ENCODE measurements around the gene RNASEL.

Gene RNASEL

GRCh38 chr1:182600036-182600713, 11.1 kb upstream of the RNASEL start:
- H3K27me3 ChIP-seq (ENCODE audit: insufficient read depth, low read length): peaks cover 11% of the 10 kb centered on the region; the same call in 1 of the 2 replicates
- H2AFZ ChIP-seq (ENCODE audit: low read length, unreplicated experiment): no peak overlapping the region
- no peak overlapping the region for H3K27ac ChIP-seq (ENCODE audit: low read depth, low read length)
- no peaks in the 10 kb centered on the region for H3K36me3 ChIP-seq (ENCODE audit: insufficient read depth, low read length)
- H3K4me3 ChIP-seq (ENCODE audit: low read depth, low read length): no peak overlapping the region
- peaks cover 6% of the 10 kb centered on the region for H3K4me1 ChIP-seq (ENCODE audit: control insufficient read depth, insufficient read depth, low read length, unreplicated experiment)
- no peaks in the 10 kb centered on the region for H3K79me2 ChIP-seq (ENCODE audit: control insufficient read depth, insufficient read depth, low read length, unreplicated experiment)

GRCh38 chr1:182599339-182599738, 10.3 kb upstream of the RNASEL start:
- peaks cover 6% of the 10 kb centered on the region for H3K4me1 ChIP-seq (ENCODE audit: control insufficient read depth, insufficient read depth, low read length, unreplicated experiment)
- H3K4me3 ChIP-seq (ENCODE audit: low read depth, low read length): no peak overlapping the region
- H3K27ac ChIP-seq (ENCODE audit: low read depth, low read length): no peak overlapping the region
- no peaks in the 10 kb centered on the region for H3K36me3 ChIP-seq (ENCODE audit: insufficient read depth, low read length)
- peaks cover 11% of the 10 kb centered on the region; the same call in 1 of the 2 replicates for H3K27me3 ChIP-seq (ENCODE audit: insufficient read depth, low read length)
- no peak overlapping the region for H2AFZ ChIP-seq (ENCODE audit: low read length, unreplicated experiment)
- no peaks in the 10 kb centered on the region for H3K79me2 ChIP-seq (ENCODE audit: control insufficient read depth, insufficient read depth, low read length, unreplicated experiment)

GRCh38 chr1:182598296-182598695, 9.2 kb upstream of the RNASEL start:
- H3K4me1 ChIP-seq (ENCODE audit: control insufficient read depth, insufficient read depth, low read length, unreplicated experiment): peaks cover 2% of the 10 kb centered on the region
- no peak overlapping the region for H3K27ac ChIP-seq (ENCODE audit: low read depth, low read length)
- peaks cover 6% of the 10 kb centered on the region; the same call in 1 of the 2 replicates for H3K27me3 ChIP-seq (ENCODE audit: insufficient read depth, low read length)
- no peak overlapping the region for H2AFZ ChIP-seq (ENCODE audit: low read length, unreplicated experiment)
- no peaks in the 10 kb centered on the region for H3K36me3 ChIP-seq (ENCODE audit: insufficient read depth, low read length)
- no peak overlapping the region for H3K4me3 ChIP-seq (ENCODE audit: low read depth, low read length)
- H3K79me2 ChIP-seq (ENCODE audit: control insufficient read depth, insufficient read depth, low read length, unreplicated experiment): no peaks in the 10 kb centered on the region

- Histone ChIP-seq H2AFZ (ENCODE audit: low read length, unreplicated experiment) (no peak overlapping the region), H3K36me3 (ENCODE audit: insufficient read depth, low read length) (no peaks in the 10 kb centered on the region), H3K4me3 (ENCODE audit: low read depth, low read length) (no peak overlapping the region), H3K27me3 (ENCODE audit: insufficient read depth, low read length) (no peaks in the 10 kb centered on the region), H3K79me2 (ENCODE audit: control insufficient read depth, insufficient read depth, low read length, unreplicated experiment) (no peaks in the 10 kb centered on the region), H3K4me1 (ENCODE audit: control insufficient read depth, insufficient read depth, low read length, unreplicated experiment) (no peaks in the 10 kb centered on the region), H3K27ac (ENCODE audit: low read depth, low read length) (no peak overlapping the region)
These were observed 7.9 kb upstream of the RNASEL start for GRCh38 chr1:182596934-182597333.

GRCh38 chr1:182595641-182596240, 6.7 kb upstream of the RNASEL start:
- Histone ChIP-seq H3K27me3 (ENCODE audit: insufficient read depth, low read length) (no peaks in the 10 kb centered on the region), H3K79me2 (ENCODE audit: control insufficient read depth, insufficient read depth, low read length, unreplicated experiment) (no peaks in the 10 kb centered on the region), H2AFZ (ENCODE audit: low read length, unreplicated experiment) (no peak overlapping the region), H3K36me3 (ENCODE audit: insufficient read depth, low read length) (no peaks in the 10 kb centered on the region), H3K27ac (ENCODE audit: low read depth, low read length) (no peak overlapping the region), H3K4me1 (ENCODE audit: control insufficient read depth, insufficient read depth, low read length, unreplicated experiment) (no peaks in the 10 kb centered on the region), H3K4me3 (ENCODE audit: low read depth, low read length) (no peak overlapping the region)

- Histone ChIP-seq H3K27me3 (ENCODE audit: insufficient read depth, low read length) (no peaks in the 10 kb centered on the region), H3K27ac (ENCODE audit: low read depth, low read length) (no peak overlapping the region), H2AFZ (ENCODE audit: low read length, unreplicated experiment) (no peak overlapping the region), H3K79me2 (ENCODE audit: control insufficient read depth, insufficient read depth, low read length, unreplicated experiment) (no peaks in the 10 kb centered on the region), H3K36me3 (ENCODE audit: insufficient read depth, low read length) (peaks cover 3% of the 10 kb centered on the region; the same call in 1 of the 2 replicates), H3K4me1 (ENCODE audit: control insufficient read depth, insufficient read depth, low read length, unreplicated experiment) (peaks cover 5% of the 10 kb centered on the region), H3K4me3 (ENCODE audit: low read depth, low read length) (no peak overlapping the region)
These were observed 875 bp upstream of the RNASEL start for GRCh38 chr1:182589931-182590330.

GRCh38 chr1:182589520-182589919, 464 bp upstream of the RNASEL start:
- H3K4me1 ChIP-seq (ENCODE audit: control insufficient read depth, insufficient read depth, low read length, unreplicated experiment): peaks cover 5% of the 10 kb centered on the region
- H3K4me3 ChIP-seq (ENCODE audit: low read depth, low read length): peak overlapping the region; percentile 77
- no peaks in the 10 kb centered on the region for H3K79me2 ChIP-seq (ENCODE audit: control insufficient read depth, insufficient read depth, low read length, unreplicated experiment)
- H2AFZ ChIP-seq (ENCODE audit: low read length, unreplicated experiment): peak overlapping the region; percentile 91
- peaks cover 3% of the 10 kb centered on the region; the same call in 1 of the 2 replicates for H3K36me3 ChIP-seq (ENCODE audit: insufficient read depth, low read length)
- H3K27ac ChIP-seq (ENCODE audit: low read depth, low read length): no peak overlapping the region
- no peaks in the 10 kb centered on the region for H3K27me3 ChIP-seq (ENCODE audit: insufficient read depth, low read length)

GRCh38 chr1:182587666-182588499, 1.2 kb downstream of the RNASEL start:
- Histone ChIP-seq H3K27me3 (ENCODE audit: insufficient read depth, low read length) (no peaks in the 10 kb centered on the region), H3K79me2 (ENCODE audit: control insufficient read depth, insufficient read depth, low read length, unreplicated experiment) (no peaks in the 10 kb centered on the region), H2AFZ (ENCODE audit: low read length, unreplicated experiment) (peak overlapping the region; percentile 91), H3K4me3 (ENCODE audit: low read depth, low read length) (peak overlapping the region; percentile 77), H3K4me1 (ENCODE audit: control insufficient read depth, insufficient read depth, low read length, unreplicated experiment) (peaks cover 5% of the 10 kb centered on the region), H3K27ac (ENCODE audit: low read depth, low read length) (peak overlapping the region; percentile 81), H3K36me3 (ENCODE audit: insufficient read depth, low read length) (peaks cover 3% of the 10 kb centered on the region; the same call in 1 of the 2 replicates)

- H3K79me2 ChIP-seq (ENCODE audit: control insufficient read depth, insufficient read depth, low read length, unreplicated experiment): no peaks in the 10 kb centered on the region
- H3K27ac ChIP-seq (ENCODE audit: low read depth, low read length): no peak overlapping the region
These were observed 2.0 kb downstream of the RNASEL start for GRCh38 chr1:182587093-182587492.

GRCh38 chr1:182586380-182586779, 2.7 kb downstream of the RNASEL start:
- H3K4me1 ChIP-seq (ENCODE audit: control insufficient read depth, insufficient read depth, low read length, unreplicated experiment): peaks cover 5% of the 10 kb centered on the region
- H3K27me3 ChIP-seq (ENCODE audit: insufficient read depth, low read length): no peaks in the 10 kb centered on the region
- no peak overlapping the region for H3K27ac ChIP-seq (ENCODE audit: low read depth, low read length)
- peaks cover 3% of the 10 kb centered on the region; the same call in 1 of the 2 replicates for H3K36me3 ChIP-seq (ENCODE audit: insufficient read depth, low read length)
- no peaks in the 10 kb centered on the region for H3K79me2 ChIP-seq (ENCODE audit: control insufficient read depth, insufficient read depth, low read length, unreplicated experiment)
- H3K4me3 ChIP-seq (ENCODE audit: low read depth, low read length): no peak overlapping the region
- H2AFZ ChIP-seq (ENCODE audit: low read length, unreplicated experiment): no peak overlapping the region

More at GRCh38 chr1:182587093-182587492, 2.0 kb downstream of the RNASEL start:
- Histone ChIP-seq H3K36me3 (ENCODE audit: insufficient read depth, low read length) (peaks cover 3% of the 10 kb centered on the region; the same call in 1 of the 2 replicates), H3K4me1 (ENCODE audit: control insufficient read depth, insufficient read depth, low read length, unreplicated experiment) (peaks cover 5% of the 10 kb centered on the region), H3K4me3 (ENCODE audit: low read depth, low read length) (no peak overlapping the region), H3K27me3 (ENCODE audit: insufficient read depth, low read length) (no peaks in the 10 kb centered on the region), H2AFZ (ENCODE audit: low read length, unreplicated experiment) (no peak overlapping the region)
